GM21619 (cell line): ENCODE data around the gene GPX6.
"Not testable (repeated sequence)": the region's sequence is repeated elsewhere in the genome, so short reads cannot be mapped to it uniquely, and the experiment has no call there.

Experiments
- ATAC-seq: cut with Tn5 transposase; IDR thresholded peaks from one replicate; pipeline ENCODE4 v1.9.1; 2021; ENCODE audit not compliant: unreplicated experiment

Gene GPX6

DNA sequence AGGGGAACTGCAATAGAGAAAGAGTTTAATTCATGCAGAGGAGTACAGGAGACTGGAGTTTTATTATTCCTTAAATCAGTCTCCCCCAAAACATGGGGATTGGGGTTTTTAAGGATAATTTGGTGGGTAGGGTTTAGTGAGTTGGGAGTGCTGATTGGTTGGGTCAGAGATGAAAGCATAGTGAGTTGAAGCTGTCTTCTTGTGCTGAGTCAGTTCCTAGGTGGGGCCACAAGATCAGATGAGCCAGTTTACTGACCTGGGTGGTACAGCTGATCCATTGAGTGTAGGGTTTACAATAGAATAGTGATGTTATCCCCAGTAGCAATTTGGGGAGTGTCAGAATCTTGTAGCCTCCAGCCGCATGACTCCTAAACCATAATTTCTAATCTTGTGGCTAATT lies 29.1 kb downstream of the GPX6 start:
- ATAC-seq: no peak

DNA sequence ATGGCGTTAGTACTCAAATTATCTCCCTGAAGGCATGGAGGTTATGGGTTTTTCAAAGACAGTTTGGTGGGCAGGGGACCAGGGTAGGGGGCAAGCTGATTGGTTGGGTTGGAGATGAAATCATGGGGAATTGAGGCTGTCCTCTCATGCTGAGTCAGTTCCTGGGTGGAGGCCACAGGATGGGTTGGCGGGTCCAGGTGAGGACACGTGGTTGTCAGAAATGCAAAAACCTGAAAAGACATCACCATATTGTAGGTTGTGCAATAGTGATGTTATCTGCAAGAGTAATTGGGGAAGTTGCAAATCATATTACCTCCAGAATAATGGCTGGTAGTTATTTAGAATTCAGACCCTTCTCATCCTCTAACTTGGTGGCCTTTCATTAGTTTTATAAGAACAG lies 30.1 kb downstream of the GPX6 start:
- ATAC-seq: no peak

DNA sequence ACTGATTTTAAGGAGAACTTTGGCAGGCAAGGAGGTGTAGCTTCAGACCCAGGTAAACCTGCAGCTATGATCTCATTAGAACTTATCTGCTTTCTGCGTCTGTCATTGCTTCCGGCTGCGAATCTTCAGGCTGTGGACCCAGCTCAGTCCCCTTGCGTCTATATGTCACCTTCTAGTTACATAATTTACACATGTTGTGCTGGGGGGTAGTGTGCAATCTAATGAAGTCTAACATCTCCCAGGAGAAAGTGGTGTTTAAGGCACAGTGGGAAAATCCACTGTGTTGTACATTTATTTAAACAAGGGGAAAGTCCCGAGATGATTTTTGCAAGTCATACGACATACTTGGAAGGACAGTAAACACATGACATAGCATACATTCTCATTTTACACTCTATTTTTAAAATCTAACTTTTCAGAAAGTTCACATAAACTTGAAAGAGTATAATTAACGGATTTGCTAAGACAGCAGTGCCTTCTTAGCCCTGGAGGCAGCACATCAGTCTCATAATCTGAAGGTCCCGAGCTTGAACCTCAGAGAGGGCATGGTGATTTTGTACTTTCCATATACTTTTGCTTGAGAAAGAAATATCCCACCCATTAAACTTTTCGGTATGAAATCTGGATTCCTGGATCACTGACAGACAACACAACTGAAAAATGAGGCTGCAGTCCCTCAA lies 35.2 kb downstream of the GPX6 start:
- no peak for ATAC-seq

DNA sequence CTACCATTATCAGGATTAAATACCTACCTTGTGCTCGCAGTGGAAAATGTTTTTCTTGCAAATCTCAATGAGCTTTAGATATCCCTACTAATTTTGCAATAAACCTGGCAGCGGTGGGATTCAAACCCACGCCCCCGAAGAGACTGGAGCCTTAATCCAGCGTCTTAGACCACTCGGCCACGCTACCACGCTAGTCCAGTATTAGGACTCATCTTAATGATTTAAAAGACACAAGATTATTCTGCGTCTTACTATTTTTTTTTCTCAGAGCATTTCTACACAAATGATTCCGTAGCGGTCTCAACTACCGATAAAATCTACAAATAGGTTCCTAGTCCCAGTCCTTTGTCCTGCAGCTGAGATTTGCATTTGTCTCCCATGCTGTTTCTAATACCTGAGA lies 37.1 kb downstream of the GPX6 start:
- ATAC-seq: no peak

DNA sequence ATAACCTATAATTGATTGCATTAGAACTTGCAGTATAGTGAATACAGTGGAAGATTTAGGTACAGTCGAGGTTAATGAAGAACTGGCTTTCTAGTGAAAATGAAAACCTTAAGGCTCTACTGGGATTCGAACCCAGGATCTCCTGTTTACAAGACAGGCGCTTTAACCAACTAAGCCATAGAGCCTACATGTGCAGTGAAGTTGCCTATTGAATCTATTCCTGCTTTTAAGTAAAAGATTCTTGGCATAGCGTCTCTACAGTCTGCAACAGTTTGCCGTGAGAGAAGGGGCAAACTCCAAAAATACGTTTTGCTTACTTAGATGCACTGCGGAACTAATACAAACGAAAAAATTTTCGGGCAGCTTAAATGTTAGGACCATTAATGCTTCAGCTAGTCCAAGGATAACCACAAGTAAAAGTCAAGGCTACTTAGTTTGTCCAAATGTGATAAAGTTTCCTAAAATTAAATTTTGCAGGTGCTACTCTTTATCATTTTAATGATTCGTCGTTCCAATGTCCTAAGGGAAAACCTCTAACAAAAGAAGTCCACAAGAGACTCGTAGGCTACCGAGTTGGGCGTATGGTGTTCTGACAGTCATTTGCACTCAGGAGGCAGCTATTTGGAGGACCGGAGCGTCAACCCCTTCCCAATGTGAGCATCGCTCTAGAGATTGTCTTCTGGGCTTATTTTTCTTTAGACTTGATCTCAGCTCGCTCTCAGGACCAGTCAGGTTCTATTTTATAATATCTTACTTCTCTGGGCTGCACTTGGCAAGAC lies 41.0 kb downstream of the GPX6 start:
- no peak for ATAC-seq

DNA sequence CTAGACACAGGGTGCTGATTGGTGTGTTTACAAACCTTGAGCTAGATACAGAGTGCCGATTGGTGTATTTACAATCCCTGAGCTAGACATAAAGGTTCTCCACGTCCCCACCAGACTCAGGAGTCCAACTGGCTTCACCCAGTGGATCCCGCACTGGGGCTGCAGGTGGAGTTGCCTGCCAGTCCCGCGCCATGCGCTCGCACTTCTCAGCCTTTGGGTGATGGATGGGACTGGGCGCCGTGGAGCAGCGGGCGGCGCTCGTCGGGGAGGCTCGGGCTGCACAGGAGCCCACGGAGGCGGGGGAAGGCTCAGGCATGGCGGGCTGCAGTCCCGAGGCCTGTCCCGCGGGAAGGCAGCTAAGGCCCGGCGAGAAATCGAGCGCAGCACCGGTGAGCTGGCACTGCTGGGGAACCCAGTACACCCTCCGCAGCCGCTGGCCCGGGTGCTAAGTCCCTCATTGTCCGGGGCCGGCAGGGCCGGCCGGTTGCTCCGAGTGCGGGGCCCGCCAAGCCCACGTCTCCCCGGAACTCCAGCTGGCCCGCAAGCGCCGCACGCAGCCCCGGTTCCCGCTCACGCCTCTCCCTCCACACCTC lies 46.3 kb downstream of the GPX6 start:
- ATAC-seq: not testable (repeated sequence)

DNA sequence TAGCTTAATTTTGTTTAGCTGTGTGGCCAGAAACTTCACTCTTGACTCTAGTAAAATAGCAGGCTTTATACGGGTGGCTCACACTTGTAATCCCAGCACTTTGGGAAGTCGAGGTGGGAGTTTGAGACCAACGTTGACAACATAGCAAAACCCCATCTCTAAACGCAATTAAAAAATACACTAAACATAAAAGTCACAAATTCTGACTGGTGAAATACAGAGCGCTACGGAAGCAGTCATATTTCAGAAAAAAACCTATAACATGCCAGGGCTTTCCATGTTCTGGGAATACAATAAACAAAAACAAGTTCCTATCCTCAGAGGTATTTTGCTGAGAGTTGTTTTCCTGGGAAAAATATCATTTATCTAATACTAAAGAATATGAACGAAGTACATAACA lies 47.5 kb downstream of the GPX6 start:
- ATAC-seq: no peak

DNA sequence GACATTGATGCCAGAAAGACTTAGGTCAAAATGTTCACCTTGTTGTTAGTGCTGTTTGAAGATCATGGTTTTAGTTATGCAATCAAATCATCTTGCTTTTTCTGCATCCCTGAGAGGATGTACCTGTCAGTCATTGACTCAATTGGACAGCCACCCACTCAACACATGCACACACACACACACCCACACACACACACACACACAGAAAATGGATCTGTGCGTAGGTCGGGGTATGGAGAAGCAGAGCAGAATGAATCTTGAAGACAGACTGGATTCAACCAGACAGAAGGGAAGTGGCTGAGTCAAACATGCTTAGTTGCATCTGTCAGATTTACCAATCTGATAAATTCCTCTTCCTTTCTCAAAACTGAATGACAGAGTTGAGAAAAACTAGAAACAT lies 53.2 kb downstream of the GPX6 start:
- no peak for ATAC-seq

DNA sequence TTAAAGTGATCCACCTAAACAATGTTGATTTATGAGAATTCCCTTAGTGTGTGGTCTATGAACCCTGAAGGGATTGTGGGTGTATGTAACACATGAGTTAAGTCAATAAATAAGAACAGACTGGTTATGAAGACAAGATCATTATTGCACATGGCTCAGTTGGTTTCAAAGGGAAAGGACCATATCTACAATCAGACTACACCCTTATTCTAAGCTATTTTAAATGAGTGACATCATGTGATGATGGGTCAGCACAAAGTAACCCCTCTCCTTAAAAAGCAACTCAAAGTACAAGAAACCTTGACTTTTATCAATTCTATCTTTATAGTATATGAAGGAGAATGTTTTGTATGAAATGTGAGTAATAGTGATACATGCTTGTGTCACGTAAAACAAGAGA lies 57.0 kb downstream of the GPX6 start:
- ATAC-seq: no peak
